ENCODE data around the gene CNTNAP2.

The CNTNAP2 gene

DNA sequence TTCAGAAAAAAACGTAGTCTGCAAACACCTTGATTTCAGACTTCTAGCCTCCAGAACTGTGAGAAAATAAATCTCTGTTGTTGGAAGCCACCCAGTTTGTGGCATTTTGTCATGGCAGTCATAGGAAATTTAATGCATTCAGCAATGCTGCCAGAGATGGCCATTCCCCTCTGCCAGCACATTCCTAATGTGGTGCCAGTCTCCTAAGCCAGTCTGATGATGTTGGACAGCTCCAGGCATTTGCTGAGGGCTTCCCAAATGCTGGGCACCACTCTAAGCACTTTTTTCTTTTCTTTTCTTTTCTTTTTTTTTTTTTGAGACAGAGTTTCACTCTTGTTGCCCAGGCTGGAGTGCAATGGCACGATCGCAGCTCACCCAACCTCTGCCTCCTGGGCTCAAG lies 1807.2 kb downstream of the CNTNAP2 start:
- Histone ChIP-seq H3K4me3 (ENCODE audit: low read depth, low read length) (no peak overlapping the region), H3K9me3 (ENCODE audit: control insufficient read depth, insufficient read depth, low read depth, low read length) (no peaks in the 10 kb centered on the region), H3K36me3 (ENCODE audit: control insufficient read depth in 2 of 2, insufficient read depth in 1 of 2, low read length in 2 of 2) (no peaks in the 10 kb centered on the region), H3K4me1 (ENCODE audit: control insufficient read depth, insufficient read depth, low read length) (no peaks in the 10 kb centered on the region), H3K27ac (ENCODE audit: extremely low read depth, low read depth, low read length) (no peak overlapping the region)
- CTCF ChIA-PET = no interaction called here
- POLR2A ChIA-PET = no interaction called here
- TF ChIP-seq, protein P1, sequence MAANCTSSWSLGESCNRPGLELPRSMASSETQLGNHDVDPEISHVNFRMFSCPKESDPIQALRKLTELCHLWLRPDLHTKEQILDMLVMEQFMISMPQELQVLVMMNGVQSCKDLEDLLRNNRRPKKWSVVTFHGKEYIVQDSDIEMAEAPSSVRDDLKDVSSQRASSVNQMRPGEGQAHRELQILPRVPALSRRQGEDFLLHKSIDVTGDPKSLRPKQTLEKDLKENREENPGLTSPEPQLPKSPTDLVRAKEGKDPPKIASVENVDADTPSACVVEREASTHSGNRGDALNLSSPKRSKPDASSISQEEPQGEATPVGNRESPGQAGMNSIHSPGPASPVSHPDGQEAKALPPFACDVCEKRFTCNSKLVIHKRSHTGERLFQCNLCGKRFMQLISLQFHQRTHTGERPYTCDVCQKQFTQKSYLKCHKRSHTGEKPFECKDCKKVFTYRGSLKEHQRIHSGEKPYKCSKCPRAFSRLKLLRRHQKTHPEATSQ (tag by site-specific recombination; IDR thresholded peaks at IDR 0.05) = no peak
- TF ChIP-seq REST (tag by site-specific recombination; IDR thresholded peaks at IDR 0.05) = peak; percentile 78; the same call in 1 of the 2 replicates

- CTCF ChIA-PET = no interaction called here
Observed at GRCh38 chr7:147937428-147937827, 1820.8 kb downstream of the CNTNAP2 start.

GRCh38 chr7:147941381-147941780 lies 1824.8 kb downstream of the CNTNAP2 start:
- H3K36me3 ChIP-seq (ENCODE audit: control insufficient read depth in 2 of 2, insufficient read depth in 1 of 2, low read length in 2 of 2) = no peaks in the 10 kb centered on the region
- H3K9me3 ChIP-seq (ENCODE audit: control insufficient read depth, insufficient read depth, low read depth, low read length) = no peaks in the 10 kb centered on the region
- no peaks in the 10 kb centered on the region for H3K4me1 ChIP-seq (ENCODE audit: control insufficient read depth, insufficient read depth, low read length)
- TF ChIP-seq ZBTB1 (tag by site-specific recombination; IDR thresholded peaks at IDR 0.05) = no peak
- TF ChIP-seq ZNF398 (tag by site-specific recombination; IDR thresholded peaks at IDR 0.05) = no peak
- TF ChIP-seq ZNF549 (tag by site-specific recombination; IDR thresholded peaks at IDR 0.05) = no peak
- TF ChIP-seq GFI1B (tag by site-specific recombination; IDR thresholded peaks at IDR 0.05) = no peak
- TF ChIP-seq TRIM28 (IDR thresholded peaks at IDR 0.05; ENCODE audit: borderline replicate concordance, low read length) = 0 out of 2 replicates have a peak, but pooled peaks have one; percentile 45
- TF ChIP-seq ZNF302 (tag by site-specific recombination; IDR thresholded peaks at IDR 0.05; ENCODE audit: low read depth) = no peak
- no peak for TF ChIP-seq ZNF544 (tag by site-specific recombination; IDR thresholded peaks at IDR 0.05)
- CTCF ChIA-PET = interaction anchor here (0.6 kb wide), 1 partner anchor 812 kb away, joined by 3 read pairs; no protein-coding TSS in a partner anchor
- POLR2A ChIA-PET = no interaction called here
- no peak overlapping the region for H3K4me3 ChIP-seq (ENCODE audit: low read depth, low read length)
- H3K27ac ChIP-seq (ENCODE audit: extremely low read depth, low read depth, low read length) = no peak overlapping the region

More at GRCh38 chr7:147937428-147937827, 1820.8 kb downstream of the CNTNAP2 start:
- Histone ChIP-seq H3K4me3 (ENCODE audit: low read depth, low read length) (no peak overlapping the region), H3K36me3 (ENCODE audit: control insufficient read depth in 2 of 2, insufficient read depth in 1 of 2, low read length in 2 of 2) (no peaks in the 10 kb centered on the region), H3K4me1 (ENCODE audit: control insufficient read depth, insufficient read depth, low read length) (no peaks in the 10 kb centered on the region), H3K27ac (ENCODE audit: extremely low read depth, low read depth, low read length) (no peak overlapping the region), H3K9me3 (ENCODE audit: control insufficient read depth, insufficient read depth, low read depth, low read length) (no peaks in the 10 kb centered on the region)
- no peak for TF ChIP-seq BCL11B (tag by site-specific recombination; IDR thresholded peaks at IDR 0.05; ENCODE audit: low read depth)
- TF ChIP-seq ZNF132 (tag by site-specific recombination; IDR thresholded peaks at IDR 0.05; ENCODE audit: borderline replicate concordance) = no peak
- no peak for TF ChIP-seq KLF1 (tag by site-specific recombination; IDR thresholded peaks at IDR 0.05)
- TF ChIP-seq REST (tag by site-specific recombination; IDR thresholded peaks at IDR 0.05) = no peak
- TF ChIP-seq ZBTB7A (tag by site-specific recombination; IDR thresholded peaks at IDR 0.05; ENCODE audit: low read depth) = no peak
- TF ChIP-seq ZFP69B (tag by site-specific recombination; IDR thresholded peaks at IDR 0.05) = no peak
- TF ChIP-seq MEIS1 (CRISPR knock-in tag; IDR thresholded peaks at IDR 0.05; ENCODE audit: borderline replicate concordance) = no peak
- no peak for TF ChIP-seq EGR2 (tag by site-specific recombination; IDR thresholded peaks at IDR 0.05; ENCODE audit: low read depth)
- TF ChIP-seq TRIM28 (IDR thresholded peaks at IDR 0.05; ENCODE audit: borderline replicate concordance, low read length) = no peak
- TF ChIP-seq ZNF366 (tag by site-specific recombination; conservative IDR thresholded peaks at IDR 0.05) = no peak
- POLR2A ChIA-PET = no interaction called here
